Choroid plexus epithelial cell (primary cell): ENCODE measurements around the gene DIAPH2.

Experiments used
- DNase-seq: peaks from one replicate; pipeline ENCODE4 v3.0.0-alpha.2; 2010; ENCODE audit warnings: low read depth
- H3K4me3 ChIP-seq: 2 replicates; pipeline ENCODE4 v1.5.1; 2011; ENCODE audit warnings: low read depth, mild to moderate bottlenecking, control low read depth, low read length, moderate library complexity
- CTCF ChIP-seq: conservative IDR thresholded peaks from 2 replicates; pipeline ENCODE4 v1.5.1; 2011; ENCODE audit warnings: low read depth, mild to moderate bottlenecking, control low read depth, inconsistent platforms, low read length, moderate library complexity

The DIAPH2 gene

GRCh38 chrX:97210501-97210900, 525.9 kb downstream of the DIAPH2 start:
- H3K4me3 ChIP-seq: no peak overlapping the region
- DNase-seq: no peak
- no peak for TF ChIP-seq CTCF

DNA sequence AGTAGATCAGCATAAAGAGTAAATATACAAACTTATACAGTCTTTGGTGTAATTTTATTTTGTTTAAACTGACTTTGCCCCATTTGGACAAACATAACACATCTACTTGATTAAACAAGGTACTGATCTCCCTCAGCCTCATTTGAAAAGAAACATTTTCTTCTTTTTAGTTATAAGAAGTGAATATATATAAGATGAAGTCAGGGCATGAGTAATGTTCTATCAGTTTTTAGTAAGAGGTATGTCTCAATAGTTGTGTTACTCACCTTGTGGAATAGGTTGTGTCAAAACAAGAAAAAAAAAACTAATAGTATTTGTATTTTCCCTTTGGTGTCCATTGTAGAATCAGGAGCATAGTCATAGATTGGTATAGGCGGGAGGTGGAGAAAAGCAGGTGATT, 526.4 kb downstream of the DIAPH2 start:
- no peak overlapping the region for H3K4me3 ChIP-seq
- no peak for DNase-seq
- TF ChIP-seq CTCF: no peak

DNA sequence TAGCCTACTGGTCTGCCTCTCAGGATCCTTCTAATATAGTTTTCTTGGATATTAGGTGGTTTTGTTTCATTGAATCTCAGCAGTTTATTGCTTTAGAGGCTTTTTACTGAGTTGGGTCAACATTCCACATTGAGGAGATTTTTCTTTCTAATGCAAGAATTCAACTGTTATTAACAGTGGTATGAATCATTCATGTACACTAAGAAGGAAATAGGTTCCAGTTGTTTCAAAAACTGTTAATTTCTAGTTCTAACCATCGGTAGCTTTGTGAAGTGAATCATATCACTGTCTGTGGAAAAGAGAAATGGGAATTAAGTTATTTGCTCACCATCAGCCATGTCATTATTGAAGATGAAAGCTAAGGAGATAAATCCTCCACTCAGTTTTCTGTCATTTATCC, 530.5 kb downstream of the DIAPH2 start:
- no peak for DNase-seq
- H3K4me3 ChIP-seq: no peak overlapping the region
- no peak for TF ChIP-seq CTCF

DNA sequence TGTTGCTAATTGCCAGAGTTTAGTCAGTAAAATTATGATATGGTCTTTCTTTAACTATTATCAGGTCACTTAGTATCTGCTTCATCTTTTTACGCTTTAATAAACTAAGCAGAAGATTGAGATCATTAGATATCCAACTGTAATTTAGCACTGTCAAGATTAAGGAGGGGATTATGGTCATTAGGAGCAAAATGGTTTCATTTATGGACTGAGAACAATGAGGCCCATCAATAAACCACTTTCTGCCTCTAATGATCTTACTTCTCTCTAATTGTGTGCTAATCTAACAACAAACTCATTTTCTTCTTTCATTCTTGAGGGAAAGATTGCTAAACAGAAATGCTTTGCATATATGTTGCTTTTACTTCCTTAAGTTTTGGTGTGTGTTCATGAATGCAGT, 539.5 kb downstream of the DIAPH2 start:
- H3K4me3 ChIP-seq: no peak overlapping the region
- DNase-seq: no peak
- TF ChIP-seq CTCF: no peak

DNA sequence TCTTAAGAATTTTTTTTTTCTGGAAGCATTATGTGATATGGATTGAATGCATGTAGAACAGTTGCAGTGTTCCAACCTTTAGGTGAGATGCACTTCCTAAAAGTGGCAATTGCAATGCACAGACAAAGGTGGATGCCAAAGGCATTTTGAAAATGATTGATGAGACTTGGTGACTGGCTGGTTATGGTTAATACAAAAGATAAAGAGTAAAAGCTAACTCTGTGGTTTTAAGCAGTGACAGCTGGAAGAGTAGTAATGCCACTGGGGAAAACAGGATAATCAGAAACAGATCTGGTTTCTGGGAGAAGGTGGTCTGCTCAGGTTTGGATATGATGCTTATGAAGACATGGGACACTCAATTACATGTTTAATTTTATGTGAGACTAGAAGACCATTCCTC, 544.7 kb downstream of the DIAPH2 start:
- DNase-seq: no peak
- TF ChIP-seq CTCF: no peak
- no peak overlapping the region for H3K4me3 ChIP-seq

DNA sequence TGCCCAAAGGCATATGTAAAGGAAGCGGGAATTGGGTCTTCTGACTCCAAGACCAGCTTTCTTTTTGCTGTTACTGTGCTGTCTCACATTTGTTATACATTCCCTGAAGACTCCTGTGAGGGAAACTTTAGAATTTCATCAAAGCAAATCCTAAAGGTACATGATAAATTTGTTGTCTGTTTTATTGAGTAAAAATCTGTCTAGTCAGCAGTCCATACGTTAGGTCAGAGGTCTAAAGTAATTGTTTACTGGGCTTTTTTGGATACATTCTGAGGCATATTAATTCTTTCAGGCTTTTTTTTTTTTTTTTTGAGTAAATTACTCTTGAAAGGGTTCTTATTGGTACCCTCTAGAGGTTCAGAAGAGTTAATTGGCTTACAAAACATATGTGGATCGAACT, 546.3 kb downstream of the DIAPH2 start:
- no peak overlapping the region for H3K4me3 ChIP-seq
- no peak for TF ChIP-seq CTCF
- DNase-seq: no peak

GRCh38 chrX:97234471-97235081, 549.9 kb downstream of the DIAPH2 start:
- no peak for TF ChIP-seq CTCF
- H3K4me3 ChIP-seq: no peak overlapping the region
- DNase-seq: no peak
